ENCODE measurements around the gene OSBPL1A.
"Not testable (repeated sequence)": the region's sequence is repeated elsewhere in the genome, so short reads cannot be mapped to it uniquely, and the experiment has no call there.

The OSBPL1A gene

GRCh38 chr18:24362757-24363156 is 34.9 kb downstream of the OSBPL1A start:
- Histone ChIP-seq H3K27ac (no peak overlapping the region), H3K27me3 (replicated peaks) (no peaks in the 10 kb centered on the region), H3K36me3 (replicated peaks) (no peaks in the 10 kb centered on the region), H3K4me3 (ENCODE audit: low read depth, low read length) (no peak overlapping the region)
- no peak for TF ChIP-seq CTCF (IDR thresholded peaks at IDR 0.05; ENCODE audit: low read depth, low read length, missing control alignments)
- no peak for DNase-seq
- in situ Hi-C loops (cut with HindIII; ENCODE audit: low pct_ligation_motif_present, low sequenced_read_pairs), result no loop called here

- H3K4me3 ChIP-seq (ENCODE audit: low read depth, low read length); in situ Hi-C loops (cut with HindIII; ENCODE audit: low pct_ligation_motif_present, low sequenced_read_pairs); H3K27ac ChIP-seq; H3K27me3 ChIP-seq (replicated peaks); H3K36me3 ChIP-seq (replicated peaks): not testable (repeated sequence)
- DNase-seq, result peak; percentile 27
- peak; percentile 61 for TF ChIP-seq CTCF (IDR thresholded peaks at IDR 0.05; ENCODE audit: low read depth, low read length, missing control alignments)
Observed at GRCh38 chr18:24359787-24360530, 37.7 kb downstream of the OSBPL1A start.

DNA sequence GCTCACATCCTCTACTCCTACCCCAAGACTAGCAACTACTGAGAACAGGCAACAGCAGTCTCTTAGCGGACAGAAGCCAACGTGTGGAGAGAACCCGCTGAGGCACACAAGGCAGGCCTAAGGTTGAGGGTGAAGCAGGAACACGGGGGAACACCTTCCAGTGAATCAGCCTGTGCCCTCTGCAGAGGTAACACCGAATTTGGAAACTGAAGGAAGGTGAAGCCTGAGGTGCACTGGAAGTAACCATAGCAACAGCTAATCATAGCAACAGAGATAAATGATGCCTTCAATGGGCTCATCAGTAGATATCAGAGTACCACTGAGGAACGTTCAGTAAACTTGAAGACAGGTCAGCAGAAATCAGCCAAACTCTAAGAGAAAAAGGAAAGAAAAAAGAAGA is 43.3 kb downstream of the OSBPL1A start:
- no peak for TF ChIP-seq CTCF (IDR thresholded peaks at IDR 0.05; ENCODE audit: low read depth, low read length, missing control alignments)
- DNase-seq, result no peak
- no peak overlapping the region for H3K27ac ChIP-seq
- no peak overlapping the region for H3K4me3 ChIP-seq (ENCODE audit: low read depth, low read length)
- no peaks in the 10 kb centered on the region for H3K27me3 ChIP-seq (replicated peaks)
- H3K36me3 ChIP-seq (replicated peaks), result no peaks in the 10 kb centered on the region
- in situ Hi-C loops (cut with HindIII; ENCODE audit: low pct_ligation_motif_present, low sequenced_read_pairs), result no loop called here

DNA sequence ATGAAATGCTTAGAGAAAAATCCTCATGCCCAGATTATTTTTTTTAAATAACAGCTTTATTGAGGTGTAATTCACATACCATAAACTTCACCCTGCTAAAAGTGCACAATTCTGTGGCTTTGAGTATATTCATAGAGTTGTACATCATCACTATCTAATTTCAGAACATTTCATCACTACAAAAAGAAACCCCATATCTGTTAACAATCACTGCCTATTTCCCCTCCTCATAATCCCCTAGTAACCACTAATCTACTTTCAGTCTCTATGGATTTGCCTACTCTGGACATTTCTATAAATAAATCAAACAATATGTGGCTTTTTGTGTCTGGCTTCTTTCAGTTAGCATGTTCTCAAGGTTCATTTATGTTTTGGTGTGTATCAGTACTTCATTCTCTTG is 51.4 kb downstream of the OSBPL1A start:
- Histone ChIP-seq H3K4me3 (ENCODE audit: low read depth, low read length) (no peak overlapping the region), H3K27me3 (replicated peaks) (no peaks in the 10 kb centered on the region), H3K27ac (no peak overlapping the region), H3K36me3 (replicated peaks) (no peaks in the 10 kb centered on the region)
- TF ChIP-seq CTCF (IDR thresholded peaks at IDR 0.05; ENCODE audit: low read depth, low read length, missing control alignments), result no peak
- in situ Hi-C loops (cut with HindIII; ENCODE audit: low pct_ligation_motif_present, low sequenced_read_pairs), result no loop called here
- no peak for DNase-seq

- no peak for DNase-seq
- no peak overlapping the region for H3K27ac ChIP-seq
- no peaks in the 10 kb centered on the region for H3K36me3 ChIP-seq (replicated peaks)
- H3K4me3 ChIP-seq (ENCODE audit: low read depth, low read length), result no peak overlapping the region
- in situ Hi-C loops (cut with HindIII; ENCODE audit: low pct_ligation_motif_present, low sequenced_read_pairs), result no loop called here
- H3K27me3 ChIP-seq (replicated peaks), result no peaks in the 10 kb centered on the region
- TF ChIP-seq CTCF (IDR thresholded peaks at IDR 0.05; ENCODE audit: low read depth, low read length, missing control alignments), result no peak
Observed at GRCh38 chr18:24344509-24344908, 53.1 kb downstream of the OSBPL1A start.

DNA sequence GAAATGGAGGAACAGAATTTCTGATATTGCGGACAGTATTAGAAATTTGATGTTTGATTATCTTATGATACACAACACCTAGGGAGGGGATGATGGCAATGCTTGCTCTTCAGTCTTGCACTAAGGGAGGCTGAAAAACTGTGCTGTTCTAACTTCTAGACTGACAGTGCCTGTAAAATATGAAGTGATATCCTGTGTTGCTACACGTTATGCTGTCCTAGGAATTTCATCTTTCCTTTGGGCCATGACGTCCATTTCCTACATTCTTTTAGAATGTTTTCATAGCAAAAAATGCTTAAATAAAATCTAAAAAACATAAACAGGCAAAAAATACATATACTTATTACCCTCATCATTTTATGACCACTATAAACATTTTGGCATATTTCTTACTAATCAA is 55.3 kb downstream of the OSBPL1A start:
- no peak for TF ChIP-seq CTCF (IDR thresholded peaks at IDR 0.05; ENCODE audit: low read depth, low read length, missing control alignments)
- in situ Hi-C loops (cut with HindIII; ENCODE audit: low pct_ligation_motif_present, low sequenced_read_pairs), result no loop called here
- H3K27me3 ChIP-seq (replicated peaks), result no peaks in the 10 kb centered on the region
- H3K36me3 ChIP-seq (replicated peaks), result no peaks in the 10 kb centered on the region
- H3K4me3 ChIP-seq (ENCODE audit: low read depth, low read length), result no peak overlapping the region
- H3K27ac ChIP-seq, result no peak overlapping the region
- DNase-seq, result peak; percentile 32
